HG03521 (cell line): ENCODE measurements around the gene KLK11.

Source experiments
- ATAC-seq: cut with Tn5 transposase; IDR thresholded peaks from one replicate; pipeline ENCODE4 v1.9.1; 2021; ENCODE audit warnings: mild to moderate bottlenecking, moderate library complexity; ENCODE audit not compliant: unreplicated experiment

Gene KLK11

GRCh38 chr19:51026554-51026831 lies at the start of gene KLK11:
Gene KLK11 (minus strand): TSS chr19:51026616. CDS start chr19:51025631, 985 bp downstream.
- ATAC-seq, result no peak

GRCh38 chr19:51075998-51076397 lies 49.6 kb upstream of the KLK11 start:
- no peak for ATAC-seq

- no peak for ATAC-seq
Measured at GRCh38 chr19:51071095-51071405, 44.6 kb upstream of the KLK11 start.

GRCh38 chr19:51070334-51071094 lies 44.1 kb upstream of the KLK11 start:
- ATAC-seq, result no peak

GRCh38 chr19:51066393-51067186 lies 40.2 kb upstream of the KLK11 start:
- no peak for ATAC-seq

- ATAC-seq, result no peak
Measured at GRCh38 chr19:51065221-51065960, 39.0 kb upstream of the KLK11 start.

GRCh38 chr19:51064534-51065220 lies 38.3 kb upstream of the KLK11 start, which contains the start of gene KLK13:
Gene KLK13 (minus strand): TSS chr19:51065092. CDS start chr19:51065067, 25 bp downstream.
- no peak for ATAC-seq

GRCh38 chr19:51063664-51064063 lies 37.2 kb upstream of the KLK11 start:
- ATAC-seq, result no peak

- no peak for ATAC-seq
Measured at GRCh38 chr19:51060973-51061372, 34.6 kb upstream of the KLK11 start.

GRCh38 chr19:51060336-51060735 lies 33.9 kb upstream of the KLK11 start:
- ATAC-seq, result no peak

GRCh38 chr19:51059715-51060114 lies 33.3 kb upstream of the KLK11 start:
- ATAC-seq, result no peak

- no peak for ATAC-seq
Measured at GRCh38 chr19:51055866-51056265, 29.4 kb upstream of the KLK11 start.

GRCh38 chr19:51047031-51047335 lies 20.6 kb upstream of the KLK11 start:
- ATAC-seq, result no peak

GRCh38 chr19:51044327-51044726 lies 17.9 kb upstream of the KLK11 start:
- ATAC-seq, result no peak

- no peak for ATAC-seq
Measured at GRCh38 chr19:51043497-51043896, 17.1 kb upstream of the KLK11 start.

- ATAC-seq, result no peak
Measured at GRCh38 chr19:51040151-51040550, 13.7 kb upstream of the KLK11 start.

- ATAC-seq, result no peak
Measured at GRCh38 chr19:51036519-51036918, 10.1 kb upstream of the KLK11 start.

- ATAC-seq, result no peak
Measured at GRCh38 chr19:51034704-51035103, 8.3 kb upstream of the KLK11 start, which contains the start of gene KLK12. Gene KLK12 (minus strand): TSS chr19:51035002. CDS start chr19:51034621, 381 bp downstream.

- ATAC-seq, result no peak
Measured at GRCh38 chr19:51031880-51032225, 5.4 kb upstream of the KLK11 start.

- ATAC-seq, result no peak
Measured at GRCh38 chr19:51031220-51031879, 4.9 kb upstream of the KLK11 start.

- ATAC-seq, result no peak
Measured at GRCh38 chr19:51030631-51031030, 4.2 kb upstream of the KLK11 start.
